BLaER1 (cell line): ENCODE data around the gene IL22RA1.

ENCODE experiments used
- H3K27ac ChIP-seq: shearing (Covaris generic); formaldehyde crosslinking; 2 replicates; pipeline ENCODE4 v1.8.1; 2022
- H3K27me3 ChIP-seq: shearing (Covaris generic); formaldehyde crosslinking; 2 replicates; pipeline ENCODE4 v1.8.1; 2022
- H3K36me3 ChIP-seq: shearing (Covaris generic); formaldehyde crosslinking; 2 replicates; pipeline ENCODE4 v1.8.1; 2022
- H3K4me1 ChIP-seq: shearing (Covaris generic); formaldehyde crosslinking; 2 replicates; pipeline ENCODE4 v1.8.1; 2022
- H3K4me2 ChIP-seq: shearing (Covaris generic); formaldehyde crosslinking; 2 replicates; pipeline ENCODE4 v1.8.1; 2022
- H3K4me3 ChIP-seq: shearing (Covaris generic); formaldehyde crosslinking; 2 replicates; pipeline ENCODE4 v1.8.1; 2022
- H3K9ac ChIP-seq: shearing (Covaris generic); formaldehyde crosslinking; 2 replicates; pipeline ENCODE4 v1.8.1; 2022
- H3K9me3 ChIP-seq: shearing (Covaris generic); formaldehyde crosslinking; 2 replicates; pipeline ENCODE4 v1.8.1; 2022
- H4K20me1 ChIP-seq: shearing (Covaris generic); formaldehyde crosslinking; 2 replicates; pipeline ENCODE4 v1.8.1; 2022
- Cebpa-rat ChIP-seq: shearing (Covaris generic); IDR thresholded peaks from 2 replicates; pipeline ENCODE4 v1.8.1; 2022

The IL22RA1 gene

DNA sequence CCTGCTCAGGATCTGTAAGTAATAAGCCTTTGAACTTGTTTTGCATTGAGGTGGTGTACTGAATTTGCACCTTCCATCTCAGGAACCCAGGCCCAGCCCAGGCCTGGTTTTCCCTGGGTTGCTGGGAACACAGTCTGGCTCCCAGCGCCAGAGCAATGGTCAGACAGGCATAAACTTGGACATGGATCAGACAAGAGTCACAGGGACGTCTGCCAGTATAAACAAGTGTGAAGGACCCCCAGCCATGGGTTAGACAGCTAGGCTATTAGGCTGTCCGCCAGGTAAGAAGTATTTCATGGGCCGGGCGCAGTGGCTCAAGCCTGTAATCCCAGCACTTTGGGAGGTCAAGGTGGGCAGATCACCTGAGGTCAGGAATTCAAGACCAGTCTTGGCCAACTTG is 38.7 kb upstream of the IL22RA1 start:
- Histone ChIP-seq H3K4me1 (peaks cover 28% of the 10 kb centered on the region), H3K36me3 (peaks cover 18% of the 10 kb centered on the region), H3K4me2 (no peak overlapping the region), H3K27ac (no peak overlapping the region), H3K9me3 (no peaks in the 10 kb centered on the region), H3K4me3 (no peak overlapping the region), H3K9ac (no peak overlapping the region), H4K20me1 (peaks cover 6% of the 10 kb centered on the region; the same call in 1 of the 2 replicates), H3K27me3 (peaks cover 14% of the 10 kb centered on the region)
- TF ChIP-seq Cebpa-rat: no peak

DNA sequence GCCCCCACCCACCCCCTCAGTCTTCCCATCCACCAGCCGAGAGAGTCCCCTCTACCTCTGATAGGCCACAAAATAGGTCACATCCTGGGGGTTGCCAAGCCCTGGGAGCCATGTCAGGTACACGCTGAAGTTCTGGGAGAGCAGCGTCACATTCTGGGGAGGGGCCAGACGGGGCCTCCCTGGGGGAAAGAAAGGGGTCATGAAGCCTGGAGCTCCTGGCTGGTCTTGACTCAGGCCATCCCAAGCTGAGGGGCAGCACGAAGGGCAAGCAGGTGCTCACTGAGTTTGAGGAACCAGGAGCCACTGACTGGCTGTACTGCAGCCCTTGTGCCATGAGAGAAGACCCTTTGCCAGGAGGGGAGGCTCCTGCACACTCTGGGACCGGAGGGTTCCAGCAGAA is 37.7 kb upstream of the IL22RA1 start:
- Histone ChIP-seq H3K9me3 (no peaks in the 10 kb centered on the region), H3K4me1 (peaks cover 19% of the 10 kb centered on the region), H3K27me3 (peaks cover 5% of the 10 kb centered on the region; the same call in 1 of the 2 replicates), H3K36me3 (peaks cover 18% of the 10 kb centered on the region), H3K4me2 (no peak overlapping the region), H3K9ac (no peak overlapping the region), H3K27ac (no peak overlapping the region), H3K4me3 (no peak overlapping the region), H4K20me1 (peaks cover 6% of the 10 kb centered on the region; the same call in 1 of the 2 replicates)
- TF ChIP-seq Cebpa-rat: no peak

DNA sequence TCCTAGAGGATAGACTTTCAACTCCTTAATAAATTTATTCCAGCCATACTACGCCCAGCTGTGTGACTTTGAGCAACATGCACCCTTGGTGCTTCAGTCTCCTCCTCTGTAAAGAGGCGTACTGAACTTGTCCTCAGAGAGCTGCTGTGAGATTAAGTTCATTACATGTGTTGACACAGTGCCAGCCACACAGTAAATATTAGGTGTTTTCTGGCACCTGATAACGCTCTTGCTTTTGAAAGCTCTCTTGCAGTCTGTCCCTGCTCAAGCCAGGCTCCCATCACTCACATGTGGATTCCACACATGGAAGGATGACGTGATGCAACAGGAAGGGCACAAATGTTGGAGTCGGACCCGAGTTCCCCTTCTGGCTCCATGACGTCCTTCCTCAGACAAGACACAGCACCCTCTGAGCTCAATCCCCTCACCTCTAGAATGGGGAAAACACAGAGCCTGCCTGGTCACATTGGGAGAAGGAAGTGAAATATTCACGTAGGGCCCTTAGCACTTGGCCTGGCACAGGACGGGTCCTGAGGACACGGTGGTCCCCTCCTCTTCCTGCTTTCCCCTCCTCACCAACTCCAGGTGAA is 36.4 kb upstream of the IL22RA1 start:
- no peak overlapping the region for H3K4me3 ChIP-seq
- no peak for TF ChIP-seq Cebpa-rat
- peaks cover 9% of the 10 kb centered on the region; the same call in 1 of the 2 replicates for H4K20me1 ChIP-seq
- H3K27me3 ChIP-seq: no peaks in the 10 kb centered on the region
- no peak overlapping the region for H3K9ac ChIP-seq
- H3K4me2 ChIP-seq: no peak overlapping the region
- peaks cover 23% of the 10 kb centered on the region for H3K36me3 ChIP-seq
- peaks cover 7% of the 10 kb centered on the region; the same call in 1 of the 2 replicates for H3K9me3 ChIP-seq
- H3K27ac ChIP-seq: no peak overlapping the region
- 0 out of 2 replicates have a peak, but pooled peaks cover 8% of the 10 kb centered on the region for H3K4me1 ChIP-seq

DNA sequence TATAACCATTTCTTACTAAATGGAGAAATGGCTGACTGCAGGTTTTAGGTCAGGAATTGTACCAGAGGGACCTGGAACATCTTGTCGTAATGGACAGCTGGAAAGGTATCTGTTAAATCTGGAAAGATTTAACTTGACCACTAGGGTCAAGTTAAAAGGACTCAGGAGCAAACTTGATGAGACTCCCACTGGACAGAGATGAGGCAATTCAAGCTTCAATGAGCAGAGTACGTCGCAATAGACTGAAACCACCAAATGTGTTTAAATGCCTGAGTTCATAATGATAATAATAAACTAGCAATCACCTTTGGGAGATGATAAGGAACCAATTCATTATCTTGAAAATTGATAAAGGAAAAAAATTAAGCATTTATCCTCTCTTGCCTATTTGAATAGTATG is 35.5 kb upstream of the IL22RA1 start:
- H3K4me1 ChIP-seq: no peaks in the 10 kb centered on the region
- peaks cover 7% of the 10 kb centered on the region; the same call in 1 of the 2 replicates for H3K9me3 ChIP-seq
- no peak overlapping the region for H3K4me2 ChIP-seq
- peaks cover 9% of the 10 kb centered on the region; the same call in 1 of the 2 replicates for H4K20me1 ChIP-seq
- no peak overlapping the region for H3K4me3 ChIP-seq
- no peaks in the 10 kb centered on the region for H3K27me3 ChIP-seq
- H3K27ac ChIP-seq: no peak overlapping the region
- H3K36me3 ChIP-seq: peaks cover 28% of the 10 kb centered on the region
- H3K9ac ChIP-seq: no peak overlapping the region
- no peak for TF ChIP-seq Cebpa-rat

DNA sequence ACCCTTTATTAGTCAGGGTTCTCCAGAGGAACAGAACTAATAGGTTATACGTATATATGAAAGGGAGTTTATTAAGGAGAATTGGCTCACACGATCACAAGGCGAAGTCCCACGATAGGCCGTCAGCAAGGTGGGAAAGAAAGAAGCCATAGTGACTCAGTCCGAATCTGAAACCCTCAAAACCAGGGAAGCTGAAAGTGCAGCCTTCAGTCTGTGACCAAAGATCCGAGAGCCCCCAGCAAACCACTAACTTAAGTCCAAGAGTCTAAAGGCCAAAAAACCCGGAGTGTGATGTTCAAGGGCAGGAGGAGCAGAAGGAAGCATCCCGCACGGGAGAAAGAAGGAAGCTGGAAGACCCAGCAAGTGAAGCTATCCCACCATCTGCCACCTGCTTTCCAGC is 34.2 kb upstream of the IL22RA1 start:
- no peak overlapping the region for H3K9ac ChIP-seq
- H3K4me1 ChIP-seq: no peaks in the 10 kb centered on the region
- TF ChIP-seq Cebpa-rat: no peak
- no peak overlapping the region for H3K27ac ChIP-seq
- H4K20me1 ChIP-seq: peaks cover 9% of the 10 kb centered on the region; the same call in 1 of the 2 replicates
- H3K9me3 ChIP-seq: peaks cover 7% of the 10 kb centered on the region; the same call in 1 of the 2 replicates
- H3K4me3 ChIP-seq: no peak overlapping the region
- no peaks in the 10 kb centered on the region for H3K27me3 ChIP-seq
- H3K4me2 ChIP-seq: no peak overlapping the region
- peaks cover 28% of the 10 kb centered on the region for H3K36me3 ChIP-seq

DNA sequence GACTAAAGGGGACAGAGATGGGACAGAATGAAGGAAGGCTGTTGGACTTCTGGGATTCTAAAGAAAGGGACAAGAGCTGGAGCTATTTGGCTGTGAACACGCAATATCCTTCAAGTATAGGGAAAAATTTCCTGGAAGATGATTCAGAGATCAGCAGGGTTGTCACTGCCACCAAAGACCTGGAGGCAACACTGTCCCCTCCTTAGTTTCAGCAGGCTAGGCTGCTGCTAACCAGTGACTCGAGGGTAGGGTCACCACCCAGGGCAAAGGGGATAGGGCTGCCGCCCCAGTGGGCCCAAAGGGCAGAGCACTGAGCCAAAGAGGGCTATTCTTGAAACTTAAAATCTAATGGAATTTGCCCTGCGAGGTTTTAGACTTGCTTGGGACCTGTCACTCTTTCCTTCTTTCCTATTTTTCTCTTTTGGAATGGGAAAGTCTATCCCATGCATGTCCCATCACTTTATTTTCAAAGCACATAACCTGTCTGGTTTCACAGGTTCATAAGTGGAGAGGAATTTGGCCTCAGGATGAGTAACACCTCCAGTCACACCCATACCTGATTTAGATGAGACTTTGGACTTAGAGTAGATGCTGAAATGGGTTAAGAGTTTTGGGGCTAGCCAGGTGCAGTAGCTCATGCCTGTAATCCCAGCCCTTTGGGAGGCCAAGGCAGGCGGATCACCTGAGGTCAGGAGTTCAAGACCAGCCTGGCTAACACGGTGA is 32.3 kb upstream of the IL22RA1 start:
- Histone ChIP-seq H3K4me2 (no peak overlapping the region), H3K4me1 (no peaks in the 10 kb centered on the region), H3K27me3 (no peaks in the 10 kb centered on the region), H3K27ac (no peak overlapping the region), H3K4me3 (no peak overlapping the region), H3K36me3 (peaks cover 30% of the 10 kb centered on the region), H4K20me1 (peaks cover 9% of the 10 kb centered on the region; the same call in 1 of the 2 replicates), H3K9me3 (peaks cover 7% of the 10 kb centered on the region; the same call in 1 of the 2 replicates), H3K9ac (no peak overlapping the region)
- TF ChIP-seq Cebpa-rat: no peak

DNA sequence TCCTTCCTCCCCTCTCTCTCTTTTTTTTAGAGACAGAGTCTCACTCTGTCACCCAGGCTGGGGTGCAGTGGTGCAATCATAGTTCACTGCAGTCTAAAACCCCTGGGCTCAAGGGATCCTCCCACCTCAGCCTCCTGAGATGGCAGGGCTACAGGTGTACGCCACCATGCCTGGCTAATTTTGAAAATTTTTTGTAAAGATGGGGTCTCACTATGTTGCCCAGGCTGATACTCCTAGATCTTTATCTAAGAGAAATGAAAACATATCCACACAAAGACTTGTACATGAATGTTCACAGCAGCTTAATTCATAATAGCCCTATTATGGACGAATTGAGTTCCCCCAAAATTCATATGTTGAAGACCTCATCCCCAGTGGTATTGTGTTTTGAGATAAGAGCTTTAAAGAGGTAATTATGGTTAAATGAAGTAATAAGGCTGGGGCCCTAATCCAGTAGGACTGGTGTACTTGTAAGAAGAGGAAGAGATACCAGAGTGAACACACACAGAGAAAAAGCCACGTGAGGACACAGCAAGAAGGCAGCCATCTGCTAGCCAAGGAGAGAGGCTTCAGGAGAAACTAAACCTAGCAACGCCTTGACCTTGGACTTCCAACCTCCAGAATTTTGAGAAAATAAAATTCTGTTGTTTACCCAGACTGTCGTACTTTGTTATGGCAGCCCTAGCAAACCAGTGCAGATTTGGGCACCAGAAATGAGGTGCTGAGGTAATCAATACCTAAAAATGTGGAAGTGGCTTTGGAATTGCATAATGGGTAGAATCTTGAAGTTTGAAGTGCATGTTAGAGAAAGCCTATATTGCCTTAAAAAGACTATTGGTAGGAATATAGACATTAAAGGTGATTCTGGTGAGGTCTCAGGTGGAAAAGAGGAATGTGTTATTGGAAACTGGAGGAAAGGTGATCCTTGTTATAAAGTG is 31.0 kb upstream of the IL22RA1 start:
- peaks cover 33% of the 10 kb centered on the region for H3K36me3 ChIP-seq
- no peak overlapping the region for H3K4me3 ChIP-seq
- TF ChIP-seq Cebpa-rat: no peak
- H3K9me3 ChIP-seq: peaks cover 7% of the 10 kb centered on the region; the same call in 1 of the 2 replicates
- H3K4me1 ChIP-seq: no peaks in the 10 kb centered on the region
- H3K4me2 ChIP-seq: no peak overlapping the region
- no peaks in the 10 kb centered on the region for H3K27me3 ChIP-seq
- H3K27ac ChIP-seq: no peak overlapping the region
- H4K20me1 ChIP-seq: peaks cover 9% of the 10 kb centered on the region; the same call in 1 of the 2 replicates
- H3K9ac ChIP-seq: no peak overlapping the region

DNA sequence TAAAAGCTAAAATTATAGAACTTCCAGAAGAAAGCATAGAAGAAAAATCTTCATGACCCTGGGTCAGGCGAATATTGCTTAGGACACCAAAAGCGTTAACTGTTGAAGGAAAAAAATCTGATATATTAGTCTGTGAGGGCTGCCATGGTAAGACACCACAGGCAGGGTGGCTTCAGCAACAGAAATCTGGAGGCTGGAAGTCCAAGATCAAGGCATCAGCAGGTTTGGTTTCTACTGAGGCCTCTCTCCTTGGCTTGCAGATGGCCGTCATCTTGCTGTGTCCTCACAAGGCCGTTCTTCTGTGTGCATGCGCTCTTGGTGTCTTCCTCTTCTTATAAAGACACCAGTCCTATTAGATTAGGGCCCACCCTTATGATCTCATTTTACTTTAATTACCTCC is 29.7 kb upstream of the IL22RA1 start:
- H3K36me3 ChIP-seq: peaks cover 37% of the 10 kb centered on the region
- H3K9ac ChIP-seq: no peak overlapping the region
- H3K27me3 ChIP-seq: no peaks in the 10 kb centered on the region
- H4K20me1 ChIP-seq: peaks cover 9% of the 10 kb centered on the region; the same call in 1 of the 2 replicates
- H3K9me3 ChIP-seq: peaks cover 7% of the 10 kb centered on the region; the same call in 1 of the 2 replicates
- TF ChIP-seq Cebpa-rat: no peak
- no peak overlapping the region for H3K4me2 ChIP-seq
- no peak overlapping the region for H3K27ac ChIP-seq
- no peak overlapping the region for H3K4me3 ChIP-seq
- no peaks in the 10 kb centered on the region for H3K4me1 ChIP-seq

DNA sequence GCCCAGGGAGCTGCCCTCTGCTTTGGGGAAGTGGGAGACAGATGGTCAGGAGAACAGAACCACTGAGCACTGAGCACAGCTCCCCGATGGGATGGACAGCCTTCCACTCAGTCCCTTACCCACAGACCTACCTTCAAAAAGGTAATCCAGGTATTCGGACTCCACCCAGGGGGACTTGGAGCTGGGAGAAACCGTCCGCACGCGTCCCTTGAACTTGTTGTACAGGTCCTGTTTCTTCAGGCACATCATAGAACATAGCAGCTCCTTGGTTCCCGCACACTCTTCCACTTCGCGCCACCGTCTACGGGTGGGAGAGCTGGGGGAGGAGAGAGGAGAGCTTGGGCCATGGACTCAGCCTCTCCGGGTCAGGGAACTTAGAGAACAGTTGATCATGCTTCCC is 26.3 kb upstream of the IL22RA1 start:
- no peaks in the 10 kb centered on the region for H4K20me1 ChIP-seq
- no peak overlapping the region for H3K4me2 ChIP-seq
- H3K4me3 ChIP-seq: no peak overlapping the region
- no peak for TF ChIP-seq Cebpa-rat
- no peaks in the 10 kb centered on the region for H3K9me3 ChIP-seq
- no peak overlapping the region for H3K9ac ChIP-seq
- peaks cover 59% of the 10 kb centered on the region for H3K36me3 ChIP-seq
- no peak overlapping the region for H3K27ac ChIP-seq
- H3K27me3 ChIP-seq: no peaks in the 10 kb centered on the region
- no peaks in the 10 kb centered on the region for H3K4me1 ChIP-seq
